NT2/D1 (cell line): ENCODE measurements around the gene MSRB1.

Source experiments
- SUZ12 ChIP-seq: IDR thresholded peaks from 2 replicates; pipeline ENCODE4 v1.6.1; 2011; ENCODE audit not compliant: insufficient read length, insufficient read depth; ENCODE audit errors: extremely low read depth
- ZNF274 ChIP-seq: IDR thresholded peaks from 2 replicates; pipeline ENCODE4 v1.6.1; 2011; ENCODE audit warnings: mild to moderate bottlenecking, low read depth, low read length

- TF ChIP-seq ZNF274 (no peak), SUZ12 (peak; percentile 80)
Measured at GRCh38 chr16:1917665-1918350, 25.2 kb downstream of the MSRB1 start.
